ENCODE data around the gene SPR. TPM values are rescaled to one million over a fixed set of nuclear protein-coding genes. Genes with fewer than 3 reads are reported as not detected.

Gene SPR
- total RNA-seq, 4 donors from 2014 or later = 8.0 to 20.3 (median 15.0) TPM

DNA sequence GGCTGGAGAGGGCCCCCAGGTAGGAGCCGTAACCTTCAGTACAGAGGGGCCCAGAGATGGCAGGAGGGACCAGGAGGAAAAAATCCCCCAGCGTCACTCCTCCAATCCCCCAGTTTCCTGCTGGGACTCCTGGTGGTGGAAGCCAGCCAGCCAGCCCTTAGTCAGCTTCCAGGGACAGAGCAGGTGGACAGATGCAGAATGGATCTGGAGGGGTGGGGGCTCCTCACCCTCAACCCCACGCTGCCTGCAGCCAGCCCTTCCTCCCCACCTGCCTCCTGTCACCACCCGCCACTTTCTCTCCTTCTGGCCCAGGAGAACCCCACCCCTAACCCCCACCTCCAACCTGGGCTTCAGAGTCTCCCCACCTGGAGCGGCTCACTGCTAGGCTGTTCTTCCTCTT is 51.2 kb downstream of the SPR start:
- TF ChIP-seq POLR2A (IDR thresholded peaks at IDR 0.05) = no peak
- TF ChIP-seq, protein P1, sequence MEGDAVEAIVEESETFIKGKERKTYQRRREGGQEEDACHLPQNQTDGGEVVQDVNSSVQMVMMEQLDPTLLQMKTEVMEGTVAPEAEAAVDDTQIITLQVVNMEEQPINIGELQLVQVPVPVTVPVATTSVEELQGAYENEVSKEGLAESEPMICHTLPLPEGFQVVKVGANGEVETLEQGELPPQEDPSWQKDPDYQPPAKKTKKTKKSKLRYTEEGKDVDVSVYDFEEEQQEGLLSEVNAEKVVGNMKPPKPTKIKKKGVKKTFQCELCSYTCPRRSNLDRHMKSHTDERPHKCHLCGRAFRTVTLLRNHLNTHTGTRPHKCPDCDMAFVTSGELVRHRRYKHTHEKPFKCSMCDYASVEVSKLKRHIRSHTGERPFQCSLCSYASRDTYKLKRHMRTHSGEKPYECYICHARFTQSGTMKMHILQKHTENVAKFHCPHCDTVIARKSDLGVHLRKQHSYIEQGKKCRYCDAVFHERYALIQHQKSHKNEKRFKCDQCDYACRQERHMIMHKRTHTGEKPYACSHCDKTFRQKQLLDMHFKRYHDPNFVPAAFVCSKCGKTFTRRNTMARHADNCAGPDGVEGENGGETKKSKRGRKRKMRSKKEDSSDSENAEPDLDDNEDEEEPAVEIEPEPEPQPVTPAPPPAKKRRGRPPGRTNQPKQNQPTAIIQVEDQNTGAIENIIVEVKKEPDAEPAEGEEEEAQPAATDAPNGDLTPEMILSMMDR (IDR thresholded peaks at IDR 0.05) = no peak
- no peak overlapping the region for H3K4me3 ChIP-seq (ENCODE audit: low read depth, poor library complexity, severe bottlenecking)
- intact Hi-C loops (cut with DNase I; ENCODE audit: low total_unique reads) = no loop called here
- no peak for DNase-seq (ENCODE audit: low spot score in 2 of 2)
- WGBS, 2 donors = 64 to 93% methylated on average over 5 of the region's 5 CpGs

GRCh38 chr2:72940361-72940760 is 53.2 kb downstream of the SPR start:
- H3K4me3 ChIP-seq (ENCODE audit: low read depth, poor library complexity, severe bottlenecking) = no peak overlapping the region
- DNase-seq (ENCODE audit: low spot score in 2 of 2) = no peak
- WGBS, 2 donors = 79 to 92% methylated on average over 6 of the region's 6 CpGs
- TF ChIP-seq, protein P1 (IDR thresholded peaks at IDR 0.05) = no peak
- TF ChIP-seq POLR2A (IDR thresholded peaks at IDR 0.05) = no peak
- intact Hi-C loops (cut with DNase I; ENCODE audit: low total_unique reads) = no loop called here

- intact Hi-C loops (cut with DNase I; ENCODE audit: low total_unique reads) = no loop called here
- H3K4me3 ChIP-seq (ENCODE audit: low read depth, poor library complexity, severe bottlenecking) = no peak overlapping the region
- TF ChIP-seq, protein P1 (IDR thresholded peaks at IDR 0.05) = no peak
- TF ChIP-seq POLR2A (IDR thresholded peaks at IDR 0.05) = no peak
- WGBS, 2 donors = 75 to 81% methylated on average over 6 of the region's 6 CpGs
- no peak for DNase-seq (ENCODE audit: low spot score in 2 of 2)
Measured at GRCh38 chr2:72940786-72941185, 53.6 kb downstream of the SPR start.

Other genes starting within 250 kb of the SPR start
- gene EXOC6B, start 61.4 kb upstream of the SPR start, total RNA-seq = 100 to 1,000 TPM in 3 of 4 donors, 10 to 100 TPM in 1; 85.8 to 164 (median 103) TPM
- under 1 TPM in 1 of 4 donors, not detected in 3; 0.26 TPM for gene EMX1, start 30.1 kb downstream of the SPR start, total RNA-seq
- gene SFXN5, start 184.3 kb downstream of the SPR start, total RNA-seq = 10 to 100 TPM in 3 of 4 donors, 1 to 10 TPM in 1; 8.4 to 18.3 (median 15.3) TPM
- gene RAB11FIP5, start 225.5 kb downstream of the SPR start, total RNA-seq = 10 to 100 TPM; 35.7 to 43.7 (median 42.0) TPM